Daoy (cell line): Measurements from ENCODE around the gene NFATC2. TPM values are rescaled to one million over a fixed set of nuclear protein-coding genes. Genes with fewer than 3 reads are reported as not detected.
A peak's percentile ranks its signal among the peaks of the same experiment; 100 is the strongest.
"Not testable (repeated sequence)": the region's sequence is repeated elsewhere in the genome, so short reads cannot be mapped to it uniquely, and the experiment has no call there.

Source experiments
- DNase-seq: peaks from one replicate; pipeline ENCODE4 v3.0.0-alpha.2; 2015; ENCODE audit warnings: low read depth
- total RNA-seq: library from RNA; depleted of rRNA; stranded (reverse); fragments of >200 nt; shearing (Covaris generic); gene quantifications from 2 replicates; pipeline ENCODE4 v1.2.3, GENCODE V29; 2014; rRNA removed

NFATC2 gene
- total RNA-seq, 1 experiment from 2014 or later, result 0.40 TPM

GRCh38 chr20:51354191-51354768, 188.2 kb downstream of the NFATC2 start:
- DNase-seq, result peak; percentile 92

DNA sequence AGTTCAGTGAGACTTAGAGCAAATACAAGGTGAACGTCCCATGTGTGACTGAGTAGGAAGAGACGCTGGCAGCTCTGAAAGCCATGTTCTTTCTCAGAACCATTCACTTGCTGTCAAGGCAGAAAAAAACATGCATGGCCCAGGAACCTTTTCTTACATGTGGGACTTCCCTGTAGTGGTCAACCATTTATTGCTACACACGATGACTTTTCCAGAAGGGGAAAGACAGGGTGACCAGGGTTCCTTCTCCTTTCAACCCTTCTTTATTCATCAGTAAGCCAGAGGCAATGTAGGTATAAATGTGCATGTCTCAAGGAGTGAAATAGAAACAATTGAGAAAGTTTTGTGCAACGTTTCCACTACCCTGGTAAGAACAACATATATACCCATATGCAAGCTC, 189.0 kb downstream of the NFATC2 start:
- DNase-seq, result no peak

DNA sequence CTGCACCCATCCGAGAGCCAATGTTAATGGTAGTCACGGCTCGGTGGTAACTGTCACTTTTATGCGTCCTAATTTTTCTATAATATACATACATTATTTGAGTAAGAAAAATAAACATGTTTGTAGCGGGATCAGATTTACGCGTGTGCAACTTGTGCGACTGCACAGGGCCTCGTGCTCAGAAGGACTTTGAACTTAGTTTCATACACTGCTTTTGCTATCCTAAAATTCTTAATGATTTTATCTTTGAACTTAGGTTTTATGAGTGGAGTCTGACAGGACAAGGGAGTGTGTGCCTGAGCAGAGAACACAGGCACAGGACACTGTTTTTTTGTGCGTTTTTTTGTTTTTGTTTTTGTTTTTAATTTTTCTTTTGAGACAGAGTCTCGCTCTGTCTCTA, 189.7 kb downstream of the NFATC2 start:
- DNase-seq, result no peak

DNA sequence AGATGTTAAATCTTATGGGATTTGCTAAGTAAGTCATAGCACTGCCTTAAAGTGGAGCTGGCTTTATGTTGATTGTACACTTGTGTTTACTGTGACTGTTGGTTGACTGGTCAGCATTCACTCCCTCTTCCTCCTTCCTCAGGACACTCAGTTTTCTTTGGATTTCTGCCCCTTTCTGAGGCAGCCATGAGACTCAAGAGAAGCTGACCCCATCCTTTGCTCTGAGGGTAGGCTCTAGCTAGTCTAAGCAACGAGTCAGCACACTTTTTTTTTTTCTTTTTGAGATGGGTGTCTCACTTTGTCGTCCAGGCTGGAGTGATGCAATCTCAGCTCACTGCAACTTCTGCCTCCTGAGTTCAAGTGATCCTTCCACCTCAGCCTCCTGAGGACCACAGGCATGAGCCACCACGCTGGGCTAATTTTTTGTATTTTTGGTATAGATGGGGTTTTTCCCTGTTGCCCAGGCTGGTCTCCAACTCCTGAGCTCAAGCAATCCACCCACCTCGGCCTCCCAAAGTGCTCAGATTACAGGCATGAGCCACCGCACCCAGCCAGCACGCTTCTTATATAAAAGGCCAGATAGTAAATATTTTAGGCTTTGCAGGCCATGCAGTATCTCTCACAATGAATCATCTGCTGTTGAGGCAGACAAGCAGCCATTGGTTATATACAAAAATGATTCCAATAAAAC, 191.4 kb downstream of the NFATC2 start:
- DNase-seq, result peak; percentile 89

DNA sequence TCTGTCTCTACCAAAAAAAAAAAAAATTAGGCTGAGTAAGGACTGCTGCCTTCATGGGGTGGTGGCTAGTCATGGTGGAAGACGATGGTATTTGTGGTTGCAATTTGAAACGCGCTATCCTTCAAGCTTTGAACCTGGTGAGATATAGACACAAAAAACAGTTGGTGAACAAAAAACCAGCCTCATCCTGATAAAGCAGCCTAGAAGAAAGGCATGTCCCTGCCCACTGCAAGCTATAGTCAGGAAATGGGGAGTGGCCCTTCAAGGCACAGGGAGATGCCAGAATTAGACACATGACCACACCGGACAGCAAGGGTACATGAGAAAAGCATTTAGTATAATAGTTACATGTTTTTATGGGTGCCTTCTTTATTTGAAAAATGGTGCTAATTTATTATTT, 193.6 kb downstream of the NFATC2 start:
- DNase-seq, result peak; percentile 73

- DNase-seq, result no peak
These were observed 194.7 kb downstream of the NFATC2 start for GRCh38 chr20:51347831-51348230.

- peak; percentile 68 for DNase-seq
These were observed 195.6 kb downstream of the NFATC2 start for GRCh38 chr20:51346686-51347485.

- peak; percentile 87 for DNase-seq
These were observed 196.9 kb downstream of the NFATC2 start for GRCh38 chr20:51345601-51346101.

GRCh38 chr20:51343802-51344201, 198.7 kb downstream of the NFATC2 start:
- not testable (repeated sequence) for DNase-seq

- no peak for DNase-seq
These were observed 199.8 kb downstream of the NFATC2 start for GRCh38 chr20:51342510-51343236.

- DNase-seq, result no peak
These were observed 200.9 kb downstream of the NFATC2 start for GRCh38 chr20:51341581-51341980.

DNA sequence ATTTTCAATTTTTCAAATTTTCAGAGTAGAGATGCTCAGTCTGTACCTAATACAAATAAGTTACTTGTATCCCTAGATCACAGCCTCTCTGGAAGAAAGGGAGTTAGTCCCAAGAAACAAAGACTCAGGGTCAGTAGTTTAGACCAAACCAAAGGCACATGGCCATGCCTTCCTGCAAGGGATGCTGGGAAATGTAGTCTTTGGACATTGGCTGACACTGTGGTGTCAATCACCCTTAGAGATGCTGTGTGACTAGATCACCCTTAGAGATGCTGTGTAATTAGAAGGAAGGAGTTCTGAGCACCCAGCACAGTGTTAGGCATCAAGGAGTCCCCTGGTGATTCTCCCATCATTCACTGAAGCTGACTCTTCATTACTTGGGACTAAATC, 202.1 kb downstream of the NFATC2 start:
- DNase-seq, result no peak

GRCh38 chr20:51339721-51340450, 202.6 kb downstream of the NFATC2 start:
- DNase-seq, result peak; percentile 73

- DNase-seq, result peak; percentile 70
These were observed 203.7 kb downstream of the NFATC2 start for GRCh38 chr20:51338692-51339440.

GRCh38 chr20:51337126-51337805, 205.3 kb downstream of the NFATC2 start:
- no peak for DNase-seq

Other genes starting within 250 kb of the NFATC2 start
- 5.6 and 7.9 TPM in 2 replicates for gene ATP9A, start 225.7 kb upstream of the NFATC2 start, total RNA-seq